Renal cortex interstitium (tissue), 11 donors: ENCODE results near the gene SULT2B1. TPM values are rescaled to one million over a fixed set of nuclear protein-coding genes. Genes with fewer than 3 reads are reported as not detected.

Experiments
- DNase-seq, 11 donors: peaks; one replicate each; pipeline ENCODE4 v3.0.0-alpha.2; 2013; ENCODE audit warnings: low read depth in 9 of 11, low spot score in 4 of 11; ENCODE audit errors: extremely low read depth in 1 of 11
- polyA plus RNA-seq, 3 donors: library from polyadenylated mRNA; unstranded; fragments of 120-200 nt; gene quantifications; one replicate each; pipeline ENCODE4 v1.2.1, GENCODE V29; 2013; ENCODE audit not compliant: insufficient read length in 3 of 3

SULT2B1 gene
- polyA plus RNA-seq, 3 donors: 0.28 to 0.62 (median 0.33) TPM

GRCh38 chr19:48613852-48614435, 62.0 kb downstream of the SULT2B1 start:
- no peak for DNase-seq

GRCh38 chr19:48614436-48615230, 62.7 kb downstream of the SULT2B1 start, which contains the start of gene FAM83E:
Gene FAM83E (minus strand): TSS chr19:48615076. CDS start chr19:48613372, 1,704 bp downstream.
- no peak for DNase-seq

- DNase-seq: no peak
Observed at GRCh38 chr19:48615231-48616040, 63.5 kb downstream of the SULT2B1 start.

GRCh38 chr19:48616041-48616436, 64.1 kb downstream of the SULT2B1 start:
- DNase-seq: no peak

DNA sequence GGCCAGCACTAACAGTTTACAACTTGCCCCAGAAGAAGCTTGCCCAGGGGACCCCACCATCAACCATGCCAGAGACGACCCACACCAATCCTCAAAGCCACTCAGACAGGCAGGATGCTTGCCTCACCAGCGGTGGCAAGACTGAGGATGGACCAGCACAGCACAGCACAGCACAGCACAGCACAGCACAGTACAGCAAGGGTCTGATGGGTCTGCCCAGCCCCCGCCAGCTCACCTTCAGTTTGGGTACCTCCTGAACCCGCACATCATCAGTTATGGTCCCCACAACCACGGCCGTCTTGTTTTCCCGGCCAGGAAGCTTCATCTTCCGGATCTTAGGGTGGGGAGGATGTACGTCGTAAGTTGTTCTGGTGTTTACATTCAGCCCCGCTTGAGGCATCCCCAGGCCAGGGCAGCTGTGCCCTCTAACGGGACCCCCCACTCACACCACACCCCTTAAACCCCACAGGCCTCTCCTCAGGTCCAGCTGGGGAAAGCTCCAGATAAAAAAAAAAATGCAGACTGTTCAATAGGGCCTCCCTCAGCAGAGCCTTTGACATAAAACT, 64.6 kb downstream of the SULT2B1 start:
- no peak for DNase-seq

DNA sequence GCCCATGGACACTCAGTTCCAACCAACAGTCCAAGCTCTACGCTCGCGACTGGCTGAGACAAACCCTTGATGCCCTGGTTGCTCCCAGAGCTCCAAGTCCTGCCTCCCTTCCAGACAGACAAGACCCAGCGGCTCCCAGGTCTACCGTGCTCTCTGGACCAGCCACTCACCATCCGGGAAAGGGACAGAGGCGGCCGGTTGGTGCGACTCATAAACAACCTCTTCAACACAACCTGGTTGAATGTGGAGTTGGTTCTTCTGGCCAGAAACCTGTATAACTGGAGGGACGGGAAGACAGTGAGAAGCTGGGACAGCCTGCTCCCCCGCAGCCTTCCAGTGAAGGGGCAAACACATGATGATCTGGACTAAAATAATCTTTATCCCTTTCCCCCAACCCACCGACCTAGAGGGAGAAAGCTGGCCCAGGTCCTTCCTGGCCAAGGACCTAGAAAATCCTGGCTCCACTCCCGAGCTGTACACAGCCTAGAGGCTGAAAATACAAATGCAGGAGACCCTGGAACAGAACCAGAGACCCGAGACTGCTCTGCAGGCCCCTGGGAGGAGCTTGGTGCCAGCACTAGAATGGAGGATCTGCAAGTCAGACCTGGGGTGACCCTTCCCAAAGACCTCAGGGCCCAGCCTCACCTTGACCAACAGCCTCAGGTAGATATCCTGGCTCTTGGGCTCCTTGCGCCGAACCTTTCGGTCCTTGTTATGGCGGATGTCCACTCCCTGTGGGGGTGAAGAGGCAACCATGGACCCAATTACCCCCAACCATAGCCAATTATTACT, 65.4 kb downstream of the SULT2B1 start:
- no peak for DNase-seq

- no peak for DNase-seq
Observed at GRCh38 chr19:48618278-48618915, 66.4 kb downstream of the SULT2B1 start.

DNA sequence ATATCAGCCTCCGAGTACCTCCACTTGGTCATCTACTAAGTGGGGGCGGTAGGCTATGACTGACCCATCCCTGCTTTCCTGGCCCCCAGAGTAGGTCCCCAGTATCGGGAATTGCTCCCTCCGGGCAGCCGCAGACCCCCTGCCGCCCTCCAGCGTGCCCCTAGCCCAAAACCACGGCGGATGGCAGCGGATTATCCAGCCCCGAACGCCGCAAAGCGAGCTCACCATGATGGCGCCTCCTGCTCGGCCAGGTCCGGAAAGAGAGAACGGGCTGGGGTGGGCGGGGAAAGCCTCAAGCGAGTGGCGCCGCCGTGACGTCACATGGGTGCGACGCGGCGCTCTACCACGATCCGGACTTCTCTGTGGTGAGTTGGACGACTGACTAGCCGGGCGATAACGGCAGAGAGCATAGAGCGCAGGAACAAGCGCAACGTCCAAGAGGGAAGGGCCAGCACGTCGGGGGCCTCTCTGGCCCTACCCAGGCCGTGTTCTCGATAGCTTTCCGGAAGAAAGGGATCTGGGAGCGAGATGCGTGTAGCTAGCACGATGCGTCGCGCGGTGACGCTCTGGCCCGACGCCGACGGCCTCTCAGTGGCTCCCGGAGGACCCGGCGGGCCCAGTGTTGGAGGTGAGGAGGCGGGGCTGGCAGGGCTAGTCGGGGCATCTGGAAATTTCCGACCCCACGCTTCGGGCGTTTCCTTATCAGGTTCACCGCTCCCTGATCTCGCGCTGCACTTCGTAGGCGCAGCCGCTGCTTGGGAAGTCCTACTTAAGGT, 67.1 kb downstream of the SULT2B1 start, which contains the start of the genes RPL18 and SPHK2:
Gene RPL18 (minus strand): TSS at position 263 of the 776 bp plus-strand sequence. CDS start 35 bp downstream, at position 228.
Gene SPHK2 (plus strand): TSS at position 591 of the 776 bp plus-strand sequence. CDS start 1,009 bp downstream, outside the sequence.
- peak; percentile 95 to 99 (median 99) for DNase-seq

DNA sequence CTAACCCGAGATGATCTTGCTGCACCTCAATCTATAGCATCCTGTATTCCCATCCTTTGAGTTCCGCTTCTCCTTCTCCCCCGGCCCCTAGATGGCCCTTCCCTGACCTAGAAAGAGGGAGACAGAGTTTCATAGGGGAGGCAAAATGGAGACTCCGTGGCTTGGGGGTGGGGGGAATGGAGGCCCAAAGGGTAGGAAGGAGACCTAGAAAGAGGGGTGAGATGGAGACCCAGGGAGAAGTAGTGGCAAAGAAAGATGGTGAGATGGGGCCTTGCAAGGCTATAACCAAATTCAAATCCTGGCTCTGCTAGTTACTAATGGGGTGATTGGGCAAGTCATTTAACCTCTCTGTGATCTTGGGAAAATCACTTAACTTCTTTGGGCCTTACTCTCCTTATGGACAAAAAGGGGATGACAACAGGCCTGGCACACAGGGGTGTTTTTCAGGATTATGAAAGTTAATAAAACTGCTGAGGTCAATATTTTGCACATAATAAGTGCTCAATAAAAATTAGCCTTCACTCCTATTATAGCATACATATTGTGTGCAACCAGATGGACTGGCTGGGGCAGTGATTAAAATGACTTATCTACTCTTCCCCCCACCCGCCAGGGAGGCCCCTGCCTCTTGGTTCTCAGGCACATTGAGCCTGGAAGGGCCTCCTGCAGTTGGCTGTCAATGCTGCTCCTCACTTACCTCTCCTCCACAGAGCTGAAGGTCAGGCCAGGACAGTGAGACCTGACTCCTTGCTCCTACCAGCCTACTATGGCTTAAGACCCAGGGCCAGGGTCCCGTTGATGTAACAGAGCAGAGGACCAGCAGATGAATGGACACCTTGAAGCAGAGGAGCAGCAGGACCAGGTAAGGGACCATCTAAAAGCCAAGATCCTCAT, 68.0 kb downstream of the SULT2B1 start:
- DNase-seq: no peak

GRCh38 chr19:48623556-48624066, 71.6 kb downstream of the SULT2B1 start:
- DNase-seq: no peak

DNA sequence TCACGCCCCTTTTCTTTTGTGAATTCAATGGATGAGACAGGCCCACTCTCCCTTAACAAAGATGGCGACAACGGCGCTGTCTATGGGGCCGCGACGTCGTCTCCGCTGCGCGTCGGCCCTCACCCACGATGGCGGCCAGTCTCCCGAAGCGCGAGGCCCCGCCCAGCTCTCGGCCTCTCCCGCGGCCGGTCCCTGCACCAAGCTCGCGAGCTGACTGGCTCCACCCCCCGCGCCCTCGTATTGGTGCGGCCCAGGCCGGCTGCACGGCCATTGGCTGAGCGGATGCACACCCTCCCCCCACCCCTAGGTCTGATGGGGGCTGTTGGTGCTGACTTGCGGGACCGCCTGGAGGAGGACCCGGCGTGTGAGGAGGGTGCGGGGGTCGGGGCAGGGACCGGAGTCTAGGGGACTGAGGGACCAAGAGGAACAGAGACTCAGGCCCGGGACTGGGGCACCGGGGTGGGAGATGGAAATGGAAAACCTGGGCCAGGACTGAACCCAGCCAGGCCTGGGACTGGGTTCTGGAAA, 72.2 kb downstream of the SULT2B1 start:
- DNase-seq: peak; percentile 88 to 98 (median 97)

DNA sequence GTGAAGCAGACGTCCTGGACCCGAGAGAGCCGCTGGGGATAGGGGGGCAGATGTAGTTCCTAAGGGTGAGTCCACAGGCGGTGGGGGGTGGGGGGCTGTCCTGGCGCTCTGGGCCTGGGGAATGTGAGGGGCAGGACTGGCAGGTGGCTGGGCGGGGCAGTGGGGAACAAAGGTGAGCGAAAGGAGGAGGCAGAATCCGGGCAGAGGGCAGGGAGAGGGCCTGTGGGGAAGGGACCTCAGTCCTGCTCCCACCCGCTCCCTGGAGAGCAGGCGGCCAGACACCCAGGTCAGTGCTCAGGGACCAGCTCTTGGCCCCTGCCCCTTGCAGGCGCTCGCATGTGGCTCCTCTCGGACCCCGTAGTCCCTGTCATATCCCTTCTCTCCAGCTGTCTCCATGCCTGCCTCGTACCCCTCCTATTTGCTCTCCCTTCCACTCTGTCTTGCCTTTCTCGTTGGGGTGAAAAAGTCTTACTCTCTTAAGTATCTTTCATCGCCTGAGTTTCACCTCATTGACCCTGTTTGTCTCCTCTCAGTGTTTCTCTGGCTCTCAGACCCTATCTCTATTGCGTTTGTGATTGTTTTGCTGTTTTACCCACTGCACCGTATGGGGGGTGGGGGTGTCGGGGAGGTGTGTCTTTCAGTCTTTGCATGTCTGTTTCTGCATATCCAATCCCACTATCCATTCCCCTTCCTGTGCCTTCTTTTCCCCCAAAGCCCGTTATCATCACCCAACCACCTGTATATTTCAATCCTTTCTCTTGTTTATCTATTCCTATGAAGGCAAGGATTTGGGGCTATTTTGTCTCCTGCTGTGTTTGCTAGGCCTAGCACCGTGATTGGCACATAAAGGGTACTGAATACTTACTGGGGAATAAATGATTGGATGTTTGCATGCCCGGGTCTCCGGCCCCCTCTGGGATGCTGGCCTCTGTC, 73.1 kb downstream of the SULT2B1 start:
- no peak for DNase-seq

GRCh38 chr19:48625891-48626327, 73.9 kb downstream of the SULT2B1 start:
- DNase-seq: no peak

GRCh38 chr19:48627201-48627864, 75.4 kb downstream of the SULT2B1 start:
- DNase-seq: no peak
